HG02885 (cell line): ENCODE measurements around the gene CD151.

ENCODE experiments used
- ATAC-seq: cut with Tn5 transposase; IDR thresholded peaks from one replicate; pipeline ENCODE4 v1.9.1; 2021; ENCODE audit warnings: mild to moderate bottlenecking; ENCODE audit not compliant: unreplicated experiment, poor library complexity

Gene CD151

GRCh38 chr11:813072-813455 lies 19.7 kb upstream of the CD151 start:
- no peak for ATAC-seq

- ATAC-seq, result no peak
Observed at GRCh38 chr11:813456-814096, 19.2 kb upstream of the CD151 start.

- no peak for ATAC-seq
Observed at GRCh38 chr11:815675-816432, 16.9 kb upstream of the CD151 start.

- no peak for ATAC-seq
Observed at GRCh38 chr11:816433-816779, 16.3 kb upstream of the CD151 start.

- ATAC-seq, result no peak
Observed at GRCh38 chr11:818396-819128, 14.2 kb upstream of the CD151 start, which contains the start of gene PNPLA2. PNPLA2 (plus strand) TSS chr11:818914; CDS start chr11:819719, 805 bp downstream.

- ATAC-seq, result peak; percentile 70
Observed at GRCh38 chr11:819129-819931, 13.4 kb upstream of the CD151 start.

GRCh38 chr11:819943-820649 lies 12.7 kb upstream of the CD151 start:
- peak; percentile 69 for ATAC-seq

- no peak for ATAC-seq
Observed at GRCh38 chr11:820655-821511, 11.9 kb upstream of the CD151 start.

- ATAC-seq, result no peak
Observed at GRCh38 chr11:821512-822371, 11.0 kb upstream of the CD151 start.

GRCh38 chr11:823441-824291 lies 9.1 kb upstream of the CD151 start:
- no peak for ATAC-seq

GRCh38 chr11:824292-824880 lies 8.4 kb upstream of the CD151 start:
- ATAC-seq, result no peak

GRCh38 chr11:824942-825341 lies 7.8 kb upstream of the CD151 start:
- ATAC-seq, result no peak

GRCh38 chr11:825366-826226 lies 7.2 kb upstream of the CD151 start:
- no peak for ATAC-seq

GRCh38 chr11:826227-826621 lies 6.5 kb upstream of the CD151 start:
- no peak for ATAC-seq

GRCh38 chr11:826836-827145 lies 6.0 kb upstream of the CD151 start:
- ATAC-seq, result peak; percentile 17
